ENCODE measurements around the gene PRICKLE2.

Gene PRICKLE2

GRCh38 chr3:64131725-64132469 lies 93.4 kb downstream of the PRICKLE2 start:
- no peak for DNase-seq (ENCODE audit: low read depth)

GRCh38 chr3:64130436-64130835 lies 94.8 kb downstream of the PRICKLE2 start:
- no peak for DNase-seq (ENCODE audit: low read depth)

GRCh38 chr3:64129581-64129980 lies 95.7 kb downstream of the PRICKLE2 start:
- no peak for DNase-seq (ENCODE audit: low read depth)

GRCh38 chr3:64129106-64129505 lies 96.2 kb downstream of the PRICKLE2 start:
- DNase-seq (ENCODE audit: low read depth) = no peak

- no peak for DNase-seq (ENCODE audit: low read depth)
Measured at GRCh38 chr3:64125561-64125960, 99.7 kb downstream of the PRICKLE2 start.

- no peak for DNase-seq (ENCODE audit: low read depth)
Measured at GRCh38 chr3:64123931-64124330, 101.3 kb downstream of the PRICKLE2 start.

GRCh38 chr3:64122476-64122875 lies 102.8 kb downstream of the PRICKLE2 start:
- no peak for DNase-seq (ENCODE audit: low read depth)

GRCh38 chr3:64121750-64122311 lies 103.4 kb downstream of the PRICKLE2 start:
- no peak for DNase-seq (ENCODE audit: low read depth)

GRCh38 chr3:64120876-64121275 lies 104.4 kb downstream of the PRICKLE2 start:
- DNase-seq (ENCODE audit: low read depth) = no peak

- no peak for DNase-seq (ENCODE audit: low read depth)
Measured at GRCh38 chr3:64117483-64117882, 107.8 kb downstream of the PRICKLE2 start.

- DNase-seq (ENCODE audit: low read depth) = no peak
Measured at GRCh38 chr3:64114651-64115050, 110.6 kb downstream of the PRICKLE2 start.

- no peak for DNase-seq (ENCODE audit: low read depth)
Measured at GRCh38 chr3:64111872-64112271, 113.4 kb downstream of the PRICKLE2 start.

- DNase-seq (ENCODE audit: low read depth) = no peak
Measured at GRCh38 chr3:64111083-64111482, 114.2 kb downstream of the PRICKLE2 start.

- DNase-seq (ENCODE audit: low read depth) = no peak
Measured at GRCh38 chr3:64110071-64110470, 115.2 kb downstream of the PRICKLE2 start.

- DNase-seq (ENCODE audit: low read depth) = no peak
Measured at GRCh38 chr3:64109438-64109837, 115.8 kb downstream of the PRICKLE2 start.

GRCh38 chr3:64108784-64109317 lies 116.4 kb downstream of the PRICKLE2 start:
- no peak for DNase-seq (ENCODE audit: low read depth)

GRCh38 chr3:64108231-64108630 lies 117.0 kb downstream of the PRICKLE2 start:
- no peak for DNase-seq (ENCODE audit: low read depth)

GRCh38 chr3:64107190-64107589 lies 118.1 kb downstream of the PRICKLE2 start:
- no peak for DNase-seq (ENCODE audit: low read depth)

- DNase-seq (ENCODE audit: low read depth) = no peak
Measured at GRCh38 chr3:64105816-64106215, 119.5 kb downstream of the PRICKLE2 start.

- DNase-seq (ENCODE audit: low read depth) = no peak
Measured at GRCh38 chr3:64104691-64105111, 120.6 kb downstream of the PRICKLE2 start.

GRCh38 chr3:64104006-64104405 lies 121.3 kb downstream of the PRICKLE2 start:
- DNase-seq (ENCODE audit: low read depth) = no peak

GRCh38 chr3:64103131-64103530 lies 122.1 kb downstream of the PRICKLE2 start:
- DNase-seq (ENCODE audit: low read depth) = no peak

- DNase-seq (ENCODE audit: low read depth) = no peak
Measured at GRCh38 chr3:64102147-64102546, 123.1 kb downstream of the PRICKLE2 start.

GRCh38 chr3:64099316-64099715 lies 126.0 kb downstream of the PRICKLE2 start:
- no peak for DNase-seq (ENCODE audit: low read depth)
